ENCODE data around the gene ZNF512B. TPM values are rescaled to one million over a fixed set of nuclear protein-coding genes. Genes with fewer than 3 reads are reported as not detected.
A peak's percentile ranks its signal among the peaks of the same experiment; 100 is the strongest.

ZNF512B gene
- total and polyA plus RNA-seq, 3 donors from 2014 or later: 16.7 to 27.6 (median 24.5) TPM

DNA sequence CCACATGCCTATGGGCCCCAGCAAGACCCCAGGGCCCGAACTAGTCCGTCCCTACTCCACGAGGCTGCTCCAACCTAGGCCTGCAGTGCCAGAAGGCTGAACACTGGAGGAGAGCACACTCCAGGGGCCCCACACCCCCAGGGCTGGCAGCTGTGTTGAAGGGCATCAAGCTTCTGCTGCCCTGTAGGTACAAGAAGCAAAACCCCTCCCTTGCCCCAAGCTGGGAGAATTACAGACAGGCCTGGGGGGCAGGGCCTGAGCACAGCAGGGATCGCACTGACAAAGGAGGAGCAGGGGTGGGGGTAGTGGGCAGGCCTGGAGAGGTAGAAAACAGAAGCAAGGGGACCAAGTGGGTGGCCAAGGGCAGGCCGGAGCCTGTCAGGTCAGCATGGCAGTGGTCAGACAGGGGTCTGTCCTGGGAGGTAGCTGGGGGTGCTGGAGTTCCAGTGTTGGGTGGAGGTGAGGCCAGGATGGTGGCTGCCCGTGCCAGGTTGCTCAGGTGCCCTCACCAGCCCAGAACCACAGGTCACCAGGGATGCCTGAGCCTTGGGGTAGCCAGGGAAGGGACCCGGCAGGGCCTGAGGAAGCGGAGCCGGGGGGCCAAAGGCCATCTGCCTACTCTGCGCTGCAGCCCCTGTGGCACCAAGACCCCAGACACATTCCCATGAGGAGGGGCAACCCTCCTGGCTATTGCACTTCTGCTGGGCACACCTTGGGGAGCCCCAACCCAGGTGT is 10.6 kb downstream of the ZNF512B start:
- H3K27me3 ChIP-seq: no peaks in the 10 kb centered on the region
- intact Hi-C loops (cut with DNase I; ENCODE audit: low total_unique reads): no loop called here
- H3K36me3 ChIP-seq (ENCODE audit: low read depth, missing control alignments): no peaks in the 10 kb centered on the region
- H3K4me1 ChIP-seq: peaks cover 23% of the 10 kb centered on the region
- TF ChIP-seq POLR2A (IDR thresholded peaks at IDR 0.05): no peak
- TF ChIP-seq CTCF (IDR thresholded peaks at IDR 0.05): no peak
- 86% methylated on average over 5 to 8 of the region's 10 CpGs for WGBS, 2 donors
- H3K4me3 ChIP-seq: no peak overlapping the region
- H3K27ac ChIP-seq: no peak overlapping the region
- DNase-seq: no peak
- no peaks in the 10 kb centered on the region for H3K9me3 ChIP-seq

GRCh38 chr20:63958471-63958870 is 11.3 kb downstream of the ZNF512B start:
- whole genome bisulfite sequencing, 2 donors: 75 to 78% methylated on average over 1 to 4 of the region's 4 CpGs
- Histone ChIP-seq H3K4me3 (no peak overlapping the region), H3K27ac (no peak overlapping the region), H3K4me1 (peaks cover 30% of the 10 kb centered on the region), H3K36me3 (ENCODE audit: low read depth, missing control alignments) (no peaks in the 10 kb centered on the region), H3K27me3 (no peaks in the 10 kb centered on the region), H3K9me3 (no peaks in the 10 kb centered on the region)
- no peak for DNase-seq
- TF ChIP-seq POLR2A (IDR thresholded peaks at IDR 0.05) (no peak), CTCF (IDR thresholded peaks at IDR 0.05) (no peak)
- intact Hi-C loops (cut with DNase I; ENCODE audit: low total_unique reads): no loop called here

DNA sequence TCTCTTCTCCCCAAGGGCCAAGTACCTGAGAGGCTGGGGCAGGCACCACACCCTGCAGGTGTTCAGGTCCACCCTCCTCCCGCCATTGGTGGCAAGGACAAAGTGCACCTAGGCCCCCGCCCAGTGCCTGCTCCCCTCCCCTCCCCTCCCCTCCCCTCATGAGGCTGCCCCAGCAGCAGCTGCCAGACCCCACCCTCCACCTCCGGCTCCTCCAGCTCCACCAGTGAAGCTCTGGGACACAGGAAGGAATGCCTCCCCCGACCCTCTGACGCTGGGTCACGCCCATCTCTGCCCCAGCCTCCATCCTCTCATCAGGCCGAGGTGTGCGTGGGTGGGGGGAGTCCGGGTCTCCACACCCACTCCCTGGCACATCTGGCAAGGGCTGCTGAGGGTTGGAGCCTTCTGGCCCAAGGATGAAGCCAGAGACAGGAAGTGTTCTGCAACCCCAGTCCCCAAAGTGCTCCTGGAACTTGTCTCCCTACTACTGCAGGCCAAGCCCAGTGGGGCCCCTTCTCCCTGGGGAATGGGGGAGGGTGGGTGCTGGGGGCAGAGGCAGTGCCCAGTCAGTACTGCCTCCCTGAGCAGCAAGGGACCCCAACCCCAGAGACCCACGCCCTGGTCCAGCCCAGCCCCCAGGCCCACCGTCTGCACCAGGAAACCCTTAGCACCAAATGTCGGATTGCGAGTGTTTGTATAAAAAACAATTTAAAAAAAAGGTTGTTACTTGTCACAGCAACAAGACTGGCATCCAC is 11.9 kb downstream of the ZNF512B start:
- no peaks in the 10 kb centered on the region for H3K36me3 ChIP-seq (ENCODE audit: low read depth, missing control alignments)
- intact Hi-C loops (cut with DNase I; ENCODE audit: low total_unique reads): no loop called here
- no peak overlapping the region for H3K4me3 ChIP-seq
- H3K27me3 ChIP-seq: no peaks in the 10 kb centered on the region
- no peak for TF ChIP-seq POLR2A (IDR thresholded peaks at IDR 0.05)
- TF ChIP-seq CTCF (IDR thresholded peaks at IDR 0.05): no peak
- H3K27ac ChIP-seq: peak overlapping the region in 1 of 2 donors; percentile 21
- H3K4me1 ChIP-seq: peaks cover 34% of the 10 kb centered on the region
- no peaks in the 10 kb centered on the region for H3K9me3 ChIP-seq
- 51 to 52% methylated on average over 9 to 13 of the region's 13 CpGs for WGBS, 2 donors
- DNase-seq: no peak

DNA sequence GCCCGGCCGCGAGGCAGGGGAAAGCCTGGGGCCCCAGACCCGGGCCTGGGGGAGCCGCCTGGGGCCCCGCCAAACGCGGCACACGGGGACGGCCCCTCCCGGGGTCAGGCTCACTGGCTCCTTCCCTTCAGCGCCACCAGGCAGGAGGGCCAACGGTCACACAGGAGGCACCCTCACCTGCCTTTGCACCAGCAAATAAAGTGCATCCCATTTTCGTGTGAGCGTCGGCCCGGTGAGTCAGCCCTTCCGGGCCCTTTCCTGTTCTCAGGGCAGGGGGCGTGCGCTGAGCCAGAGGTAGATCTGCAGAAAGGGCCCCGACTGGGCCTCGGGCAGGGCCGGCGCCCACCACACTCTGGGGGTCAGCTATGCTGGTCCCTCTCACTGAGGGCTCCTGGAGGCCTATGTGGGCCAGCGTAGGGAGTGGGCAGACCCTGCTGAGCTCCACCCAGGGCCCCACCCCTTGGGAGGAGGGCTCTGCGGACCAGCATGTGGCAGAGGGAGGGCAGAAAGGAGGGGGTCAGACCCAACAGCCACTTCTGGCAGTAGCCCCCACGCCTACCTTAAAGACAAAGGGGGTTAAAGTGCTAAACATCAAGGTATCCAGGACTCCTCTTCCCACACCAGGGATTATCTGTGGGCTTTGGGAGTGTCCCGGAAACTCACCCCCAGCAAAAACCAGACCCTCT is 12.6 kb downstream of the ZNF512B start:
- Histone ChIP-seq H3K4me1 (peaks cover 41% of the 10 kb centered on the region), H3K4me3 (peak overlapping the region; percentile 49 to 88), H3K9me3 (no peaks in the 10 kb centered on the region), H3K27me3 (no peaks in the 10 kb centered on the region), H3K27ac (peak overlapping the region; percentile 21 to 46), H3K36me3 (ENCODE audit: low read depth, missing control alignments) (no peaks in the 10 kb centered on the region)
- peak; percentile 77 for DNase-seq
- intact Hi-C loops (cut with DNase I; ENCODE audit: low total_unique reads): no loop called here
- no peak for TF ChIP-seq CTCF (IDR thresholded peaks at IDR 0.05)
- WGBS, 2 donors: 4% methylated on average over 24 to 28 of the region's 28 CpGs
